ENCODE measurements around the gene CLDN1.

- TF ChIP-seq POLR2AphosphoS5 (IDR thresholded peaks at IDR 0.05; ENCODE audit: borderline replicate concordance, low read depth, low read length): no peak
- TF ChIP-seq EZH2 (IDR thresholded peaks at IDR 0.05): no peak
Measured at GRCh38 chr3:190369668-190370295, 47.5 kb upstream of the CLDN1 start.

Data from SK-N-MC (cell line).